ENCODE results near the gene CA5B.

The CA5B gene

GRCh38 chrX:15761564-15762191 lies 23.6 kb downstream of the CA5B start:
- Histone ChIP-seq H3K27ac (ENCODE audit: low read depth, low read length) (no peak overlapping the region), H3K27me3 (ENCODE audit: control insufficient read depth in 5 of 5, insufficient read depth in 4 of 5, low read length in 5 of 5) (no peaks in the 10 kb centered on the region), H3K4me1 (ENCODE audit: control insufficient read depth in 5 of 5, insufficient read depth in 5 of 5, low read length in 5 of 5) (no peaks in the 10 kb centered on the region), H3K9ac (ENCODE audit: low read length in 5 of 5) (no peak overlapping the region), H3K9me3 (ENCODE audit: control insufficient read depth in 5 of 5, low read length in 5 of 5) (no peaks in the 10 kb centered on the region), H3K36me3 (ENCODE audit: control insufficient read depth in 5 of 5, insufficient read depth in 5 of 5, low read length in 5 of 5) (no peaks in the 10 kb centered on the region), H3K4me3 (ENCODE audit: low read depth in 1 of 5, low read length in 5 of 5) (no peak overlapping the region)

DNA sequence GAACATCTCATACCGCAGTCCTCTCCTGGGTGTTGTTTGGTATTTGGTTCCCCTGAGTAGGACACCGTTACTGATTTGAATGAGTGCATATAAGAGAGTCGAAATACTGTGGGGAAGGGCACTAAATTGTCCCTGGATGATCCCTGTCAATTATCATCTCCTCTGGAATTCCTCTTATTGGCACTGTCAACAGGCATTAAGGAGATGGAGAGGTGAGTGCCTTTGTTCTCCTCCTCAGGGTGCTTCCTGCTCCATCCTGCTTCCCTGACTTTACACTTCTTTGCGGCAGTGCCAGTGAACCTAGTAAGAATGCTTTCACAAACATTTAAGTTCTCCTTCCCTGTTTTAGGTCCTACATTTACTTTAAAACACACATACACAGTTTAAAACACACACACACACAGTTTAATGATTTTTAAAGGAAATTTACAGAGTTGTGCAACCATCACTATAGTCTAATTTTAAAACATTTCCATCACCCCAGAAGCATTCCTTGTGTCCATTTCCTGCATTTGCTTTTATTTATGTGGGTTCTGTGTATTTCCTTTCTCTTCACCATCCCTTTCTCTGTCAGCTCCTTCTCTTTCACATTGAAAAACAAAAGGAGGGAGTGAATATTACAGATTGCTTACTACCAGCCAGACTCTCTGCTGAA lies 31.4 kb downstream of the CA5B start:
- Histone ChIP-seq H3K4me1 (ENCODE audit: control insufficient read depth in 5 of 5, insufficient read depth in 5 of 5, low read length in 5 of 5) (no peaks in the 10 kb centered on the region), H3K27ac (ENCODE audit: low read depth, low read length) (no peak overlapping the region), H3K9ac (ENCODE audit: low read length in 5 of 5) (no peak overlapping the region), H3K9me3 (ENCODE audit: control insufficient read depth in 5 of 5, low read length in 5 of 5) (no peaks in the 10 kb centered on the region), H3K36me3 (ENCODE audit: control insufficient read depth in 5 of 5, insufficient read depth in 5 of 5, low read length in 5 of 5) (peaks cover 0 to 15% (median 5%) of the 10 kb centered on the region in 5 donors), H3K4me3 (ENCODE audit: low read depth in 1 of 5, low read length in 5 of 5) (no peak overlapping the region), H3K27me3 (ENCODE audit: control insufficient read depth in 5 of 5, insufficient read depth in 4 of 5, low read length in 5 of 5) (no peaks in the 10 kb centered on the region)

DNA sequence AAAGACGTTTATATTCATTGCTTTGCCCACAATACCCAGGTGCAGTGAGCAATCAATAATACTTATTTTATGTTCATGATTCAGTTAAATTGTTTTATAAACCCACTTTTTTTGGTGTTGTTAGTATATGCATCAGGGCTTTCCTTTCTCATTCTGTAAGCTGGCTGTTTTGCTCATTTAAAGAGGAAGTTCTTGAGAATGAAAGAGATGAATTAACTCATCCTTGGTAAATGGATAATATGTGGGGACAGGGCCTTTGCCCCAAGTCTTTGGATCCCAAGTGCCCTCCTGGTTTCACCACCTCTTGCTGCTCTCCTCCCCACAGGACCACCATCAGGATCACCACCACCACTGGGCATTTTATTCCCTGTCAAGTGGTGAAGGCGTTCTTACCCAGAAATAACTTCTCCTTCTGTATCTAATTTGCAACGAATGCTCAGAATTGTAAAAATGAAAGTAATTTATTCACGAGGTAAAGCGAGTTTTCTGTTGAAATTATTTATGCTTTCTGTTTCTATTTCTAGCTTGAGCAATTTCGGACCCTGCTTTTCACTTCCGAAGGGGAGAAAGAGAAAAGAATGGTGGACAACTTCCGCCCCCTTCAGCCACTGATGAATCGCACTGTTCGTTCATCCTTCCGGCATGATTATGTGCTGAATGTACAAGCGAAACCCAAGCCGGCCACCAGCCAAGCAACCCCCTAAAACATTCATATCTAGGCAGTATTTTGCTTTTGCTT lies 44.1 kb downstream of the CA5B start:
- no peak overlapping the region for H3K9ac ChIP-seq (ENCODE audit: low read length in 5 of 5)
- no peak overlapping the region for H3K27ac ChIP-seq (ENCODE audit: low read depth, low read length)
- H3K27me3 ChIP-seq (ENCODE audit: control insufficient read depth in 5 of 5, insufficient read depth in 4 of 5, low read length in 5 of 5): no peaks in the 10 kb centered on the region
- H3K4me3 ChIP-seq (ENCODE audit: low read depth in 1 of 5, low read length in 5 of 5): peak overlapping the region in 1 of 5 donors; percentile 26
- peaks cover 18 to 28% (median 21%) of the 10 kb centered on the region in 5 donors for H3K36me3 ChIP-seq (ENCODE audit: control insufficient read depth in 5 of 5, insufficient read depth in 5 of 5, low read length in 5 of 5)
- no peaks in the 10 kb centered on the region for H3K4me1 ChIP-seq (ENCODE audit: control insufficient read depth in 5 of 5, insufficient read depth in 5 of 5, low read length in 5 of 5)
- H3K9me3 ChIP-seq (ENCODE audit: control insufficient read depth in 5 of 5, low read length in 5 of 5): no peaks in the 10 kb centered on the region

DNA sequence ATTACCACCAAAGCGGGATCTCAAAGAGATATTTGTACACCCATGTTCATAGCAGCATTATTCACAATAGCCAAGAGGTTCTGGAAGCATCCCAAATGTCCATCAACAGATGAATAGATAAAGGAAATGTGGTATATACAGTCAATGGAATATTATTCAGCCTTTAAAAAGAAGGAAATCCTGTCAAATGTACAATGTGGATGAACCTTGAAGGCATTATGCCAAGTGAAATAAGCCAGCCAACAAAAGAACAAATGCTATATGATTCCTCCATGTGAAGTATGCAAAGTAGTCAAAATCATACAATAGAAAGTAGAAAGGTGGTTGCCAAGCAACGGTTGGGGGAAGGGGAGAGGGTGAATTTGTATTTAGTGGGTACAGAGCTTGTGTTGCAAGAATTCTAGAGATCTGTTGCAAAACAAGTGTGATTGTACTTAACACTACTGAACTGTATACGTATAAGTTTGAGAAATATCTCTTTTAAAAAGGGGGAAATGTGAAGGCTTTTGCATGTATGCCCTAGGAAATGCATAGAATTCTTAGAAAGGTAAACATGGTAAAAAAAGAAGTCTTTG lies 47.2 kb downstream of the CA5B start:
- H3K4me1 ChIP-seq (ENCODE audit: control insufficient read depth in 5 of 5, insufficient read depth in 5 of 5, low read length in 5 of 5): peaks cover 4 to 8% (median 7%) of the 10 kb centered on the region in 5 donors
- H3K36me3 ChIP-seq (ENCODE audit: control insufficient read depth in 5 of 5, insufficient read depth in 5 of 5, low read length in 5 of 5): peaks cover 8 to 19% (median 17%) of the 10 kb centered on the region in 5 donors
- no peak overlapping the region for H3K9ac ChIP-seq (ENCODE audit: low read length in 5 of 5)
- H3K9me3 ChIP-seq (ENCODE audit: control insufficient read depth in 5 of 5, low read length in 5 of 5): no peaks in the 10 kb centered on the region
- no peak overlapping the region for H3K27ac ChIP-seq (ENCODE audit: low read depth, low read length)
- no peaks in the 10 kb centered on the region for H3K27me3 ChIP-seq (ENCODE audit: control insufficient read depth in 5 of 5, insufficient read depth in 4 of 5, low read length in 5 of 5)
- no peak overlapping the region for H3K4me3 ChIP-seq (ENCODE audit: low read depth in 1 of 5, low read length in 5 of 5)

GRCh38 chrX:15786915-15787314 lies 48.8 kb downstream of the CA5B start:
- Histone ChIP-seq H3K27ac (ENCODE audit: low read depth, low read length) (no peak overlapping the region), H3K9me3 (ENCODE audit: control insufficient read depth in 5 of 5, low read length in 5 of 5) (no peaks in the 10 kb centered on the region), H3K4me1 (ENCODE audit: control insufficient read depth in 5 of 5, insufficient read depth in 5 of 5, low read length in 5 of 5) (peaks cover 4 to 18% (median 16%) of the 10 kb centered on the region in 5 donors), H3K9ac (ENCODE audit: low read length in 5 of 5) (no peak overlapping the region), H3K36me3 (ENCODE audit: control insufficient read depth in 5 of 5, insufficient read depth in 5 of 5, low read length in 5 of 5) (peaks cover 8 to 12% (median 9%) of the 10 kb centered on the region in 5 donors), H3K4me3 (ENCODE audit: low read depth in 1 of 5, low read length in 5 of 5) (no peak overlapping the region), H3K27me3 (ENCODE audit: control insufficient read depth in 5 of 5, insufficient read depth in 4 of 5, low read length in 5 of 5) (no peaks in the 10 kb centered on the region)

- Histone ChIP-seq H3K27ac (ENCODE audit: low read depth, low read length) (peak within 1 kb of the TSS; percentile 62), H3K9me3 (ENCODE audit: control insufficient read depth in 5 of 5, low read length in 5 of 5) (no peaks in the 10 kb centered on the region), H3K36me3 (ENCODE audit: control insufficient read depth in 5 of 5, insufficient read depth in 5 of 5, low read length in 5 of 5) (peaks cover 0 to 10% (median 1%) of the 10 kb centered on the region in 5 donors), H3K27me3 (ENCODE audit: control insufficient read depth in 5 of 5, insufficient read depth in 4 of 5, low read length in 5 of 5) (no peaks in the 10 kb centered on the region), H3K9ac (ENCODE audit: low read length in 5 of 5) (peak within 1 kb of the TSS; percentile 21 to 87 (median 73)), H3K4me1 (ENCODE audit: control insufficient read depth in 5 of 5, insufficient read depth in 5 of 5, low read length in 5 of 5) (peaks cover 4 to 18% (median 16%) of the 10 kb centered on the region in 5 donors), H3K4me3 (ENCODE audit: low read depth in 1 of 5, low read length in 5 of 5) (peak within 1 kb of the TSS; percentile 96 to 99 (median 98))
Measured at GRCh38 chrX:15789979-15790768, 52.1 kb downstream of the CA5B start, which contains the start of gene ZRSR2. Gene ZRSR2 (plus strand): TSS chrX:15790484. CDS start chrX:15790496, 12 bp downstream.

DNA sequence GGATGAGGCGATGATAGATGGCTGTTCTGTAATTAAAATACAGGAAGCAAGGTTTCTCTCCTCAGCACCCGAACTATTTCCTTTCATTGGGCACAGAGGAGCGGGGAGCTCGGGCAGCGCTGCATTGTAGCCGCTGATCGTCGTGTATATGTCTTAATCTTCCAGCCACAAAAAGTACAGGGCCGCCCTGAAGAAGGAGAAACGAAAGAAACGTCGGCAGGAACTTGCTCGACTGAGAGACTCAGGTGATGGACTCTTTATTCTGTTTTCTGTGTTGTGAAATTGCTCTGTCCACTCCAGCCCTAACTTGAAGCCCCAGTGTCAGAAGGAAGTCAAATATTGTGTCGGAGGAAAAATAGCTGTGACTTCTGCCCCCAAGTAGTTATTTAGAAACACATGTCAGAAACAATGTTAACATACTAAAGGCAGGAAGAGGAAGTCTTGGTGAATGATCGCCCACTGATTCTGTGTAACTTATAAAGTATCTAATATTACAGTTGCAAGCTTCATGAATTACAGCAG lies 52.8 kb downstream of the CA5B start:
- peaks cover 4 to 18% (median 16%) of the 10 kb centered on the region in 5 donors for H3K4me1 ChIP-seq (ENCODE audit: control insufficient read depth in 5 of 5, insufficient read depth in 5 of 5, low read length in 5 of 5)
- no peaks in the 10 kb centered on the region for H3K9me3 ChIP-seq (ENCODE audit: control insufficient read depth in 5 of 5, low read length in 5 of 5)
- H3K9ac ChIP-seq (ENCODE audit: low read length in 5 of 5): peak overlapping the region; percentile 17 to 77 (median 70)
- peak overlapping the region; percentile 96 to 99 (median 98) for H3K4me3 ChIP-seq (ENCODE audit: low read depth in 1 of 5, low read length in 5 of 5)
- peak overlapping the region; percentile 62 for H3K27ac ChIP-seq (ENCODE audit: low read depth, low read length)
- peaks cover 0 to 13% (median 5%) of the 10 kb centered on the region in 5 donors for H3K36me3 ChIP-seq (ENCODE audit: control insufficient read depth in 5 of 5, insufficient read depth in 5 of 5, low read length in 5 of 5)
- no peaks in the 10 kb centered on the region for H3K27me3 ChIP-seq (ENCODE audit: control insufficient read depth in 5 of 5, insufficient read depth in 4 of 5, low read length in 5 of 5)

DNA sequence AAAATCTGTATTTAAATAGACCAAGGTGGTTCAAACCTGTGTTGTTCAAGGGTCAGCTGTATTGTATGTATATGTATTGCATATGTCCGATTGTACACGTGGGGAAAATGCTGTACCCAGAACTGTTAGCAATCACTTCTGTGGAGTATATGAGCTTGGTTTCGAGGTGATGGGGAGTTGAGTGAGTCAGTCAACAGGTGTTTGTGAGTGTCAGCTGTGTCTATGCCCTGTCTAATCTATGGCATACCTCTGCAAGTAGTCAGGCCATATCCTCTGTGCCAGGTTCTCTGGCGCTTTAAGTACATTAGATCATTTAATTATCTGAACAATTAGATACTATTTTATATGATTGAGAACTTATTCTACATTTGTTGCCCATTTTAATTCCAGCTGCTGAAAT lies 59.6 kb downstream of the CA5B start:
- Histone ChIP-seq H3K4me1 (ENCODE audit: control insufficient read depth in 5 of 5, insufficient read depth in 5 of 5, low read length in 5 of 5) (no peaks in the 10 kb centered on the region), H3K9me3 (ENCODE audit: control insufficient read depth in 5 of 5, low read length in 5 of 5) (no peaks in the 10 kb centered on the region), H3K9ac (ENCODE audit: low read length in 5 of 5) (no peak overlapping the region), H3K27me3 (ENCODE audit: control insufficient read depth in 5 of 5, insufficient read depth in 4 of 5, low read length in 5 of 5) (no peaks in the 10 kb centered on the region), H3K36me3 (ENCODE audit: control insufficient read depth in 5 of 5, insufficient read depth in 5 of 5, low read length in 5 of 5) (peaks cover 6 to 22% (median 15%) of the 10 kb centered on the region in 5 donors), H3K4me3 (ENCODE audit: low read depth in 1 of 5, low read length in 5 of 5) (no peak overlapping the region), H3K27ac (ENCODE audit: low read depth, low read length) (no peak overlapping the region)

DNA sequence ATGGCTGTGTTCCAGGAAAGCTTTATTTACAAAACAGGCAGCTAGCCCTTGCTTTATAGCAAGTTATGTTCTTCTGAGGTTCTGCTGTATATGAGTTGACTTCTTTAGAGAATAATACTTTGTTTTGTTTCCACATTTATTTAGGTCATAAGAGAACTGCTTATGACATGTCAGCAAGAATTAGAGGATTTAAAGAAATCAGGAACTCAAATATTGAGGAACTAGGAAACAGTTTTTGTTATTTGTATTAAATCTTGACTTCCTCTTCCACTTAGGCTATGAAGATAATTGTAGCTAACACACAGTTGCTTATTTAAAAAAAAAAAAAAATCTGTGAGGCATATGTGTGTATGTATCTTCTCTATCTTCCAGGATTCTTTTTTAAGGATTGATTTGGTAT lies 66.5 kb downstream of the CA5B start:
- peaks cover 20 to 47% (median 24%) of the 10 kb centered on the region in 5 donors for H3K36me3 ChIP-seq (ENCODE audit: control insufficient read depth in 5 of 5, insufficient read depth in 5 of 5, low read length in 5 of 5)
- peaks cover 0 to 2% (median 0%) of the 10 kb centered on the region in 5 donors for H3K4me1 ChIP-seq (ENCODE audit: control insufficient read depth in 5 of 5, insufficient read depth in 5 of 5, low read length in 5 of 5)
- no peaks in the 10 kb centered on the region for H3K9me3 ChIP-seq (ENCODE audit: control insufficient read depth in 5 of 5, low read length in 5 of 5)
- H3K27ac ChIP-seq (ENCODE audit: low read depth, low read length): no peak overlapping the region
- H3K4me3 ChIP-seq (ENCODE audit: low read depth in 1 of 5, low read length in 5 of 5): no peak overlapping the region
- no peaks in the 10 kb centered on the region for H3K27me3 ChIP-seq (ENCODE audit: control insufficient read depth in 5 of 5, insufficient read depth in 4 of 5, low read length in 5 of 5)
- H3K9ac ChIP-seq (ENCODE audit: low read length in 5 of 5): no peak overlapping the region

All from subcutaneous abdominal adipose tissue (tissue), 5 donors.